Mononuclear cell (primary cell): ENCODE data around the gene USP32. TPM values are rescaled to one million over a fixed set of nuclear protein-coding genes. Genes with fewer than 3 reads are reported as not detected.
"Not testable (repeated sequence)": the region's sequence is repeated elsewhere in the genome, so short reads cannot be mapped to it uniquely, and the experiment has no call there.

Experiments
- H3K27me3 ChIP-seq: 2 replicates; pipeline ENCODE4 v1.6.0; 2011; ENCODE audit warnings: low read length, control low read depth; ENCODE audit not compliant: insufficient read depth
- H3K4me1 ChIP-seq: 2 replicates; pipeline ENCODE4 v1.5.1; 2011; ENCODE audit warnings: mild to moderate bottlenecking, low read length, control low read depth; ENCODE audit not compliant: insufficient read depth
- H3K4me3 ChIP-seq: 2 replicates; pipeline ENCODE4 v1.5.1; 2011; ENCODE audit warnings: mild to moderate bottlenecking, low read length, moderate library complexity
- H3K9me3 ChIP-seq: 2 replicates; pipeline ENCODE4 v1.5.1; 2011; ENCODE audit warnings: low read depth, mild to moderate bottlenecking, control low read depth, low read length
- total RNA-seq: library from RNA; depleted of rRNA; stranded (reverse); fragments of >200 nt; gene quantifications from one replicate; pipeline ENCODE4 v1.2.3, GENCODE V29; 2012

The USP32 gene, protein sequence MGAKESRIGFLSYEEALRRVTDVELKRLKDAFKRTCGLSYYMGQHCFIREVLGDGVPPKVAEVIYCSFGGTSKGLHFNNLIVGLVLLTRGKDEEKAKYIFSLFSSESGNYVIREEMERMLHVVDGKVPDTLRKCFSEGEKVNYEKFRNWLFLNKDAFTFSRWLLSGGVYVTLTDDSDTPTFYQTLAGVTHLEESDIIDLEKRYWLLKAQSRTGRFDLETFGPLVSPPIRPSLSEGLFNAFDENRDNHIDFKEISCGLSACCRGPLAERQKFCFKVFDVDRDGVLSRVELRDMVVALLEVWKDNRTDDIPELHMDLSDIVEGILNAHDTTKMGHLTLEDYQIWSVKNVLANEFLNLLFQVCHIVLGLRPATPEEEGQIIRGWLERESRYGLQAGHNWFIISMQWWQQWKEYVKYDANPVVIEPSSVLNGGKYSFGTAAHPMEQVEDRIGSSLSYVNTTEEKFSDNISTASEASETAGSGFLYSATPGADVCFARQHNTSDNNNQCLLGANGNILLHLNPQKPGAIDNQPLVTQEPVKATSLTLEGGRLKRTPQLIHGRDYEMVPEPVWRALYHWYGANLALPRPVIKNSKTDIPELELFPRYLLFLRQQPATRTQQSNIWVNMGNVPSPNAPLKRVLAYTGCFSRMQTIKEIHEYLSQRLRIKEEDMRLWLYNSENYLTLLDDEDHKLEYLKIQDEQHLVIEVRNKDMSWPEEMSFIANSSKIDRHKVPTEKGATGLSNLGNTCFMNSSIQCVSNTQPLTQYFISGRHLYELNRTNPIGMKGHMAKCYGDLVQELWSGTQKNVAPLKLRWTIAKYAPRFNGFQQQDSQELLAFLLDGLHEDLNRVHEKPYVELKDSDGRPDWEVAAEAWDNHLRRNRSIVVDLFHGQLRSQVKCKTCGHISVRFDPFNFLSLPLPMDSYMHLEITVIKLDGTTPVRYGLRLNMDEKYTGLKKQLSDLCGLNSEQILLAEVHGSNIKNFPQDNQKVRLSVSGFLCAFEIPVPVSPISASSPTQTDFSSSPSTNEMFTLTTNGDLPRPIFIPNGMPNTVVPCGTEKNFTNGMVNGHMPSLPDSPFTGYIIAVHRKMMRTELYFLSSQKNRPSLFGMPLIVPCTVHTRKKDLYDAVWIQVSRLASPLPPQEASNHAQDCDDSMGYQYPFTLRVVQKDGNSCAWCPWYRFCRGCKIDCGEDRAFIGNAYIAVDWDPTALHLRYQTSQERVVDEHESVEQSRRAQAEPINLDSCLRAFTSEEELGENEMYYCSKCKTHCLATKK (N-terminal part only)
- 35.8 TPM for total RNA-seq

DNA sequence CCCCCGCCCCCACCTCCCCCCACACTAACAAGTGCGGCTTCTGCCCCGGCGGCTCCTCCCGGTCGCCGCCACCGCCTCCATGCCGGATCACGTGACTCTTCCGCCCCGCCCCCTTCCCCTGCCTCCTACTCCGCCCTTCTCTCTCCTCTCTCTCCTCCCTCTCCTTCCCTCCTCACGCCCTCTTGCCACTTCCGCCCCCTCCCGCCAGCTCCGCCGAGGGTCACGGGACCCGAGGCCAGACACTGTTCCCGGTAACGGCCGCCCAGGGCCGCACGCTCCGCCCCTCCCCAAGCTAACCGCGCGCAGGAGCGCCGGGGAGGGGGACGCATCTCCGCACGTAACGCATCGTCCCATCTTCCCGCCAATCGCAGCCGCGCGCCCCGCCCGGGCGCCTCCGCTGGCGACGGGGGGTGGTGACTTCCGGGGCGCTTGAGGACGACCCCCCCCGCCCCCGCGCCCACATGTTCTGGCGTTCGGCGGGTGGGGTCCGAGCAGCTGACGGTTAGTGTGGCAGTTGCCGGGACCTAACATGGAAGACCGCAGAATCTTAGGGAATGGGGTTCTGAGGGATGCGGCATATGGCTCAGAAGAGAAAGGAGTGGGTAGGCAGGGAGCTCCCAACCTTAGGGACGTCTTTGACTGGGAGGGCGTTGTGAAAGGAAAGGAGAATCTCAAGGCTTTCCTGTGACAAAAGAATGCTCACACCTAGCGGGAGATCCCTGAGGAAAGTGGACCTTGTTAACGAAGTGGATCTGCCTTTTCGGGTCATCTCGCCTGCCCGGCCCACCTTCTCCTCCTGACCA is at the start of gene USP32:
Gene USP32 (minus strand): TSS at position 92 of the 803 bp plus-strand sequence. CDS start 194 bp downstream, outside the sequence.
- Histone ChIP-seq H3K4me3 (peak within 1 kb of the TSS; percentile 82), H3K9me3 (no peaks in the 10 kb centered on the region), H3K4me1 (peaks cover 73% of the 10 kb centered on the region), H3K27me3 (no peaks in the 10 kb centered on the region)

DNA sequence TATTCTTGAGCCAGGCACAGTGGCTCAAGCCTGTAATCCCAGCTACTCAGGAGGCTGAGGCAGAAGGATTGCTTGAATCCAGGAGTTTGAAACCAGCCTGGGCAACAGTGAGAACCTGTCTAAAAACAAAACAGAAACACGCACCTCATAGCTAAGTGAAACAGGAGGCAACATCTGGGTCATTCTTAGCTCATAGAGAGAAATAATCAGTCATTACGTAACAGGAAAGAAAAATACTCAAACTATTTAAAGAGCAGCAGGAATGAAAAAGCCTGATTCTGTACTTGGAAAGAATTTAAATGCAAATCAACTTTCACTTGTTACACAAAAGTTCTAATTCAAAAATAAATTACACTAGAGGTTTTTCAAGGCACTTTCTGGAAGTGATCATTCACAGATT is 47.6 kb upstream of the USP32 start:
- no peak overlapping the region for H3K4me3 ChIP-seq
- H3K27me3 ChIP-seq: no peaks in the 10 kb centered on the region
- no peaks in the 10 kb centered on the region for H3K4me1 ChIP-seq
- no peaks in the 10 kb centered on the region for H3K9me3 ChIP-seq

DNA sequence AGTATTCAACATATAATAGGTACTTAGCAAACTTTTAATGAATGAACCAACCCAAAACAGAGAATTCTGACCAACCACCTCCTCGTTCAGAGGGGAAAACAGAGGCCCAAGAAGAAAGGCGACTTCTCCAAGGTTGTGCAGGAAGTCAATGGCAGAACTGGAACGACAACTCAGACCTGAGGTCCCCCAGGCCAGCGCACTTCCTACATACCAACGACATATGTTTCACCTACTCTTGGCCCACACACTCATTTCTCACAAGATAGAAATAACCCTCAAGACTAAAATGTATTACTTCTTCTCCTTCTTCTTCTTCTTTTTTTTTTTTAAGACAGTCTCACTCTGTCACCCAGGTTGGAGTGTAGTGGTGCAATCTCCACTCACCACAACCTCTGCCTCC is 44.7 kb upstream of the USP32 start:
- Histone ChIP-seq H3K27me3 (no peaks in the 10 kb centered on the region), H3K4me3 (no peak overlapping the region), H3K4me1 (no peaks in the 10 kb centered on the region), H3K9me3 (no peaks in the 10 kb centered on the region)

DNA sequence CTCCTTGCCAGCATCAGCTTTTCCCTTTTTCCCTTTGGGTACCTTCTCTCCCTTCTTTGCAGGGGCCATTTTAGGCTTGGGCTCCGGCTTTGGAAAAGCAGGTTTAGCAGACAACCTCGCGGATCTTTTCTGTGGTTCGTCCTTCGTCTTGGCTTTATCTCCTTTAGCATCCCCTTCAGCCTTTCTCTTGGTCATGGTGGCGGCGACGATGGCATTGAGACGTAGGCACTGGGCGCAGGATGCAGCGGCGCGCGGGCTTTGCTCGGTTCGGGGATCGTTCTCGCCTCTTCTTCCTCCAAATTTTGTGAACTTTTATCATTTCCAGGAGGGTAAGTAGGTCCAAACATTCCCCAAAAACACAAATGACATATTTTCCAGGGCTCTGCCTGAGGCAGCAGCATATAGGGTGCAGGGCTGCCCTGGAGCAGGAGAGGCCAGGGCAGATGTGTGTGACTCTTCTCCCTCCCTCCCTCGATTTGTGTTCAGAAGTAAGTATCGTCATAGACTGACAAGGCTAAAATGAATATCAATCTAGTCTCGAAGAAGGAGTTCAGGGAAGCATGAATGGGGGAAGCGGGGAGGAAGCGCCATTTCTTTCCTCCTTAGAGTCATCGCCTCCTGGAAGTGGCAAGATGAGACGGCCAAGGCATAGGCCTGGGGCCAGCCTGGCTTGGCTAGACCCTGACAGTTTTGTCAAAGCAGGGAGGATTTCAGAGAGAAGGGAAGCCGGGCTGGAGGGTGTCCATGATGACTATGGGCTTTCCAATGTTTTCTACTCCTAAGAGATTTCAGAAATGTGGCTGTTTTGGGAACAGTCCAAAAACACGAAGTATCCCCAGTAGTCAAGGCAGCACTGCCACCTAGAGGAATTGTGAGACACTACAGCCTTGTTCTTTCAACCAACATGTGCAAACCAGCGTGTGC is 43.6 kb upstream of the USP32 start:
- no peaks in the 10 kb centered on the region for H3K9me3 ChIP-seq
- H3K4me1 ChIP-seq: no peaks in the 10 kb centered on the region

DNA sequence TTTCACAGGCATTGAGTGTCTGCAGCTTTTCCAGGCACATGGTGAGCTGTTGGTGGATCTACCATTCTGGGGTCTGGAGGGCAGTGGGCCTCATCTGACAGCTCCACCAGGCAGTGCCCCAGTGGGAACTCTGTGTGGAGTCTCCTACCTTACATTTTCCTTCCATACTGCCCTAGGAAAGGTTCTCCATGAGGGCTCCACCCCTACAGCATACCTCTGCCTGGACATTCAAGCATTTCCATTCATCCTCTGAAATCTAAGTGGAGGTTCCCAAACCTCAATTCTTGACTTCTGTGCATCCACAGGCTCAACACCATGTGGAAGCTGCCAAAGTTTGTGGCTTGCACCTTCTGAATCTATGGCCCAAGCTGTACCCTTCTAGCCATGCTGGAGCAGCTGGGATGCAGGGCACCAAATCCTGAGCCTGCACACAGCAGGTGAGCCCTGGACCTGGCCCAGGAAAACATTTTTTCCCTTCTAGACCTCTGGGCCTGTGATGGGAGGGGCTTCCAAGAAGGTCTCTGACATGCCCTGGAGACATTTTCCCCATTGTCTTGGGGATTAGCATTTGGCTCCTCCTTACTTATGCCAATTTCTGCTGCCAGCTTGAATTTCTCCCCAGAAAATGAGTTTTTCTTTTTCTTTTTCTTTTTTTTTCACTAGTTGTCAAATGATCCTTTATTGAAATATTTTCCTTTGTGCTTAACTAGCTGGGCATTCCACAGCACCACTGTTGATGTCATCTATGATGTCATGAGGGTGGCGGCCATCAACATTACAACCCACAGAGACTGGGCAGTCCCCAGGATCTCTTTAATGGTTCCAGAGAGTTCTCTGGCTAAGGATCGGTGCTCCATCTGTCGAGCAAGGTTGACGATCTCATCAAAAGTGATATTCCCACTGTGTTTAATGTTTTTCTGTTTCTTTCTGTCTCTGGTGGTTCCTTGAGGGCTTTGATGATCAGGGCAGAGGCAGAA is 41.4 kb upstream of the USP32 start:
- not testable (repeated sequence) for H3K4me1 ChIP-seq, H3K27me3 ChIP-seq, H3K9me3 ChIP-seq, H3K4me3 ChIP-seq

More for the DNA sequence above, 43.6 kb upstream of the USP32 start:
- no peak overlapping the region for H3K4me3 ChIP-seq
- no peaks in the 10 kb centered on the region for H3K27me3 ChIP-seq

DNA sequence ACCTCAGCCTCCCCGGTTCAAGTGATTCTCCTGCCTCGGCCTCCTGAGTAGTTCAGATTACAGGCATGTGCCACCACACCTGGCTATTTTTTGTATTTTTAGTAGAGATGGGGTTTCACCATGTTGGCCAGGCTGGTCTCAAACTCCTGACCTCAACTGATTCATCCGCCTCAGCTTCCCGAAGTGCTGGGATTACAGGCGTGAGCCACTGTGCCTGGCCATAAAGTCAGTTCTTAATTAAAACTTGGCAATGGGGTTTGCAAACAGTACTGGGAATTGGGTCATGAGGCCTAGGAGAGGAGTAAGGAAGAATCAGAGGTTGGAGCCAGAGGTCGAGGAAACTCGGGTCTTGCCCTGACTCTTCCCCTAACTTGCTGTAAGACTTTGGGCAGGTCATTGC is 38.6 kb upstream of the USP32 start:
- not testable (repeated sequence) for H3K9me3 ChIP-seq, H3K27me3 ChIP-seq, H3K4me1 ChIP-seq, H3K4me3 ChIP-seq

DNA sequence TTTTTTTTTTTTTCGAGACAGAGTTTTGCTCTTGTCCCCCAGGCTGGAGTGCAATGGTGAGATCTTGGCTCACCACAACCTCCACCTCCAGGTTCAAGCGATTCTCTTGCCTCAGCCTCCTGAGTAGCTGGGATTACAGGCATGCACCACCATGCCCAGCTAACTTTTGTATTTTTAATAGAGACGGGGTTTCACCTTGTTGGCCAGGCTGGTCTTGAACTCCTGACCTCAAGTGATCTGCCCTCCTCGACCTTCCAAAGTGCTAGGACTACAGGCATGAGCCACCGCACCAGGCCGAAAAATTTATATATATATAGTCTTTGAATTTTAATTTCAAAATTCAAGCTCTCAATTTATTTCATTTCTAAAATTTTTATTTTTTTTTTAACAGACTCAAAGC is 36.6 kb upstream of the USP32 start:
- H3K4me1 ChIP-seq: not testable (repeated sequence)

DNA sequence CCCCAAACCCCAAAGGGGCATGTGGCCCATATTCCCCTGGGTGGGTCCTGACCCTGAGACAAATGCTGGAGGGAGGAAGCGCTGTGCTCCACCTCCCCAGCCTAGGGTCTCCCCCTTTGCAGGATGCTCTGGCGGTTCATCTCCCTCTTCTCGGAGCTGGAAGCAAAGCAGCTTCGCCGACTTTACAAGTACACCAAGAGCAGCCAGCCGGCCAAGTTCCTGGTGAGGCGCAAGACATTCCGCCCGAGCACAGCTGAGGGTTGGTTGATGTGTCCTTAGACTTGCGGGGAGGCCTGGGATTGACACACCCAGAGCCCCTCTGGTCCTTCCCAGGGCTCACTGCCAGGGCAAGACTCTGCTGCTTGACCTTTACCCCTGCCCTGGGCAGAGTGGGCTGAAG is 34.7 kb upstream of the USP32 start:
- Histone ChIP-seq H3K9me3 (no peaks in the 10 kb centered on the region), H3K27me3 (no peaks in the 10 kb centered on the region), H3K4me1 (peaks cover 8% of the 10 kb centered on the region), H3K4me3 (no peak overlapping the region)

More for the DNA sequence above, 36.6 kb upstream of the USP32 start:
- H3K27me3 ChIP-seq, H3K4me3 ChIP-seq, H3K9me3 ChIP-seq: not testable (repeated sequence)

DNA sequence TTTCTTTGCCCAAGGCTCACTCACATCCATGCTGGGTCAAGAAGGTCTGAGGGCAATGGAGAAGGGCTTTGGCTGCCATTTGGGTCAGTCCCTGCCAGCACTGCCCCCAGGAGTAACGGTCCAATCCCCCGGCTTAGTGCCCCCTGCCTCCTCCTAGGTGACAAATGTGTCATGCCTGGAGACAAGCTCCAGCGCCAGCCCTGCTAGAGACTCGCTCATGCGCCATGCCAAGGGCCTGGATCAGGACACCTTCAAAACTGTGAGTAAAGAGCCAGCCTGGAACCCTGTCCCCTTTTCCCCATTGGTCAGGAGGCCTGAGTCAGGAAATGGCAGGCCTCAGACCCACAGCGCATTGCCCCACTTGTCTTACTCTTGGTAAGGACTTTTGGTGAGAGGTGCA is 33.7 kb upstream of the USP32 start:
- peaks cover 8% of the 10 kb centered on the region for H3K4me1 ChIP-seq
- no peak overlapping the region for H3K4me3 ChIP-seq
- H3K27me3 ChIP-seq: no peaks in the 10 kb centered on the region
- no peaks in the 10 kb centered on the region for H3K9me3 ChIP-seq

DNA sequence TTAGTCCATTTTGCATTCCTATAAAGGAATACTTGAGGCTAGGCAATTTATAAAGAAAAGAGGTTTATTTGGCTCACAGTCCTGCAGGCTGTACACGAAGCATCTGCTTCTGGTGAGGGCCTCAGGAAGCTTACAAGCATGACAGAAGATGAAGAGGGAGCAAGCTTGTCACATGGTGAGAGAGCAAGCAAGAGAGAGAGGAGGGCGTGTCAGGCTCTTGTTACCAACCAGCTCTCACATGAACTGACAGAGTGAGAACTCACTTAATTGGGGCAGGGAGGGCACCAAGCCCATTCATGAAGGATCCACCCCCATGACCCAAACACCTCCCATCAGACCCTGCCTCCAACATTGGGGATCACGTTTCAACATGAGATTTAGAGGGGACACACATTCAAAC is 31.9 kb upstream of the USP32 start:
- H3K4me1 ChIP-seq: peaks cover 8% of the 10 kb centered on the region
- H3K27me3 ChIP-seq: no peaks in the 10 kb centered on the region
- no peak overlapping the region for H3K4me3 ChIP-seq
- no peaks in the 10 kb centered on the region for H3K9me3 ChIP-seq

DNA sequence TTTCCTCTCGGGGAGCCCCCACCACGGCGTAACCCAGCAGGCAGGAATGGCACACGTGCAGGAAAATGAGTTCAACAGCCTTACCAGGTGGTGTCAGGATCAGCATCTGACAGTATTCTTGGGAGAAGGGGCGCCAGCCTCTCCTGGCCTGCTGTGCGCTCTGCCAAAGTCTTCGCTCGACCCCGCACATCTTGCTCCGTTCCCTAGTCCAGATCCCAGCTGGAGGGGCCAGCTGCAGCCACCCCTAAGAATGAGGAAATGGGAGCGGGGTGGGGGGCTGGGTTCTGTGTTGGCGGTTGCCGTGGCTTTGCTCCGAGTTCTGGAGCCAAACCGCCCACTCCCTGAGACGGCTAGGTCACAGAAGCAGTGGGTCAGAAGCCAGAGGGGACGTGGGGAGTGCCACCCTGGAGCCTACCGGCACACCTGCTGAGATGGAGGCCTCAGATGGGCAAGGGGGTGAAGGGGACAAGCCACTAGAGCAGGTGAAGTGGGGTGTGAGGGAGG is 30.3 kb upstream of the USP32 start, which contains the start of gene CHCT1:
Gene CHCT1 (plus strand): TSS at position 328 of the 504 bp plus-strand sequence. CDS start 104 bp downstream, at position 432.
- no peaks in the 10 kb centered on the region for H3K9me3 ChIP-seq
- H3K4me1 ChIP-seq: peaks cover 8% of the 10 kb centered on the region
- peak within 1 kb of the TSS; percentile 37 for H3K4me3 ChIP-seq
- H3K27me3 ChIP-seq: no peaks in the 10 kb centered on the region
